HG03039 (cell line): ENCODE measurements around the gene F10.

Experiments
- ATAC-seq: cut with Tn5 transposase; IDR thresholded peaks from one replicate; pipeline ENCODE4 v1.9.1; 2021; ENCODE audit warnings: mild to moderate bottlenecking, moderate library complexity; ENCODE audit not compliant: unreplicated experiment

The F10 gene

DNA sequence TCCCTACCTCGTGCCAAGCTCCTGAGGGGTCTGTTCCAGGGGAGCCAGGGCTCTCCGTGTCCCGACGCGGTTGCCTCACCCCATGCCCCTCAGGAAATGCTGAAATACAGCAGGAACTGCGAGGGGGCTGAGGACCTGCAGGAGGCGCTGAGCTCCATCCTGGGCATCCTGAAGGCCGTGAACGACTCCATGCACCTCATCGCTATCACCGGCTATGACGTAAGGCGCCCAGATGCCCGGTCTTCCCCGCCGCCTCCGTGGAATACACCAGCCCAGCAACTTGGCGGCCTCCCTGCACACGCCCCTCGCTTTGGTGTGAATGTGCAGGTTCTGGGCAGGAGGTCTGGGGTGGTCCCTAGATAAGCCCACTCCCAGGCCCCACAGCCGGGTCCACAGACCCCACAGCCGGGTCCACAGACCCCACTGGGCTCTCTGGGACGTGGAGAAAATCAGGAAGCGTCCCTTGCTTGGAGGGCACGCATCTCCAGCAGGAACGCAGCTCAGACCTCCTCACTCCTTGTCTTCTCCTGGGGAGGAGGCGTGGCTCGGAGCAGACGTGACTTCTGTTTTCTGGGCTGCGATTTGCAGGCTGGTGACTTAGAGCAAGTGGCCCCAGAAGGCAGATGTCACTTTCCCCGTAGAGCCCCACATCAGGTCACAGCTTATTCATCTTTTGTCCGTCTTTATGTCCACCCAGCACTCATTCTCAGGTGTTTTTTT lies 36.4 kb upstream of the F10 start:
- ATAC-seq: no peak

DNA sequence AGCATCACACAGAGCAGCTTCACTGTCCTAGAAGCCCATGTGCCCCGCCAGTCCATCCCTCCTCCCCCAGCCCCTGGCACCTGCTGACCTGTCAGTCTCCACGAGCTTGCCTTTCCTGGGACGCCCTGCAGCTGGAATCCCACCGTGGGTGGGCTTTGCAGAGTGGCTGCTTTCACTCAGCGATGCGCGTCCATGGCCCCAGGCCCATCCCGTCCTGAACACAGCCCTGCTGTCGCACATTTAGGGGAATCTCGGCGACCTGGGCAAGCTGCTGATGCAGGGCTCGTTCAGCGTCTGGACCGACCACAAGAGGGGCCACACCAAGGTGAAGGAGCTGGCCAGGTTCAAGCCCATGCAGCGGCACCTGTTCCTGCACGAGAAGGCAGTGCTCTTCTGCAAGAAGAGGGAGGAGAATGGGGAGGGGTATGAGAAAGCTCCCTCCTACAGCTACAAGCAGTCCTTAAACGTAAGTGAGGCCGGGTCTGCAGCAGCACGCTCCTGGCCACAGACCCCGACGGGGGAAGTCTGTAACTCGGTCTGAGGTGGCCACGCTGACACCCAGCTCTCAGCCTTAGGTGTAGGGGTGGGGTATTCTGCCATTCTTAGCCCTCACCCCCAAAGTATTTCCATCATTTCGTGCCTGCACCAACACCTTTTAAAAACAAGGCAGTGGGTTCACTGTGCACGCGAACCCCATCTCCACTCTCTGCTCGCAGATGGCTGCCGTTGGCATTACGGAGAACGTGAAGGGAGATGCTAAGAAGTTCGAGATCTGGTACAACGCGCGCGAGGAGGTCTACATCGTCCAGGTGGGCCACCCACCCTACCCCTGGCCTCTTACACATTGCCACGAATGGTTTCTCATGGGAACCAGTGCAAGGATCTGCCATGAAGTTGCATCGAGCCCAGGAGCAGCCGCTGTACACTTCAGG lies 35.3 kb upstream of the F10 start:
- no peak for ATAC-seq

GRCh38 chr13:113087923-113088690 lies 34.5 kb upstream of the F10 start:
- ATAC-seq: no peak

- no peak for ATAC-seq
These were observed 33.9 kb upstream of the F10 start for GRCh38 chr13:113088691-113089020.

GRCh38 chr13:113089693-113090414 lies 32.7 kb upstream of the F10 start:
- ATAC-seq: no peak

GRCh38 chr13:113090415-113090770 lies 32.2 kb upstream of the F10 start:
- ATAC-seq: no peak

DNA sequence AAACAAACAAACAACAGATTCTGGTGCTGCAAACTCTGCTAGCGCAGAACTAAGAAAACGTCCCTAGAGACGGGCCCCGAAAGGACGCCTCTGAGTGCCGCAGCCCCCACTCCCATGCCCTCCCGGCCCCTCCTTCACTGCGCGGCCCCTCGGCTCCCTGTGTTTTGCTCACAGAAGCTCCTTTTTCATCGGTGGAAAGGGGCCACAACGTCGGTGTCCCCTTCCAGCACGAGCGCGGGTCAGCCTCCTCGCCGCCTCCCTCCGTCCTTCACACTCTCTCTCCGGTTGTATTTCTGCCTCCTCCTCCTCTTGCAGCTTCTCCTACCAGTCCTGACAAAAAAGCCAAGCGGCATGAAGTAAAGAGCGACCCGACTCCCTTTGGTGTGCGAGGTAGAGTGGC lies 31.8 kb upstream of the F10 start:
- no peak for ATAC-seq

DNA sequence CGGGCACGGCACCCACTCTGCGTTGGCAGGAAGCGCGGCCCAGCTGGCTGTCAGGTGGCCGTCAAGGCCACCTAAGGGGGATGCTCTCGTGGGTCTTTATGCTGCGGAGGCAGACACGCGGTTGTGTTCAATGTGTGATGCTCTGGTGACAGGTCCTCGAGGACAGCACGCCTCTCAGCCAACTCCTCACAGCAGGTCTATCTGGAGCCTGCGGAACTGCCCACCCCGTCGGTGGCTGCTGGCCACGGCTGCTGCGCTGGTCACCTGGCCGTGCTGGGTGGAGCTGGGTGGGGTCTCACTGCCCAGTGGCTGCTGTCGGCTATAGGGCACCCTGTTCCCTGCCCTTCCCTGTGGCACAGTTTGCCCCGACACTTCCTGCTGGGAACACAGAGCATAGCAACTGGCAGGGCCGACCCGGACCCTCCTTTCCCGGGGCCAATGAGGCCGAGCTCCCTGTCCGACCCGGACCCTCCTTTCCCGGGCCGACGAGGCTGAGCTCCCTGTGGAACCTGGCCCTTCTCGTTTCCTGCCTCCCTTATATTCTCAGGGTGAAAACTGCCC lies 31.3 kb upstream of the F10 start:
- no peak for ATAC-seq

GRCh38 chr13:113091891-113092775 lies 30.5 kb upstream of the F10 start:
- ATAC-seq: no peak

- ATAC-seq: no peak
These were observed 29.6 kb upstream of the F10 start for GRCh38 chr13:113092776-113093579.

- ATAC-seq: no peak
These were observed 28.8 kb upstream of the F10 start for GRCh38 chr13:113093580-113094409.

DNA sequence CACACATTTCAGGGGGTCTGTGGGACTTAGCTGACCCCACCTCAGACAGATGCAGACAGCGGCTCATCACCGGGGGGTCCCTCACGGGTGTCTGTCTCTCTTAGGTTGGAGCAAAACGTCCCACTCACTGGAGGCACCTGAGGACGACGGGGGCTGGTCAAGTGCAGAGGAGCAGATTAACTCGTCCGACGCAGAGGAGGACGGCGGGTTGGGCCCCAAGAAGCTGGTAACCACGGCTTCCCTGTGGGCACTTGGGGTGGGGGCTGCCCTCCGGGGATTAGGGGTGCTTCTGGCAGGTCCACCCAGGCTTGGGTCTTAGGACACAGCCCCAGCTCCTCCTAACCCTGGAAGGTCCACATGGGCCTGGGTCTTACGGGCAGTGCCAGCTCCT lies 28.2 kb upstream of the F10 start:
- ATAC-seq: no peak

- ATAC-seq: no peak
These were observed 27.2 kb upstream of the F10 start for GRCh38 chr13:113095146-113096051.

GRCh38 chr13:113096052-113096744 lies 26.4 kb upstream of the F10 start:
- ATAC-seq: no peak

DNA sequence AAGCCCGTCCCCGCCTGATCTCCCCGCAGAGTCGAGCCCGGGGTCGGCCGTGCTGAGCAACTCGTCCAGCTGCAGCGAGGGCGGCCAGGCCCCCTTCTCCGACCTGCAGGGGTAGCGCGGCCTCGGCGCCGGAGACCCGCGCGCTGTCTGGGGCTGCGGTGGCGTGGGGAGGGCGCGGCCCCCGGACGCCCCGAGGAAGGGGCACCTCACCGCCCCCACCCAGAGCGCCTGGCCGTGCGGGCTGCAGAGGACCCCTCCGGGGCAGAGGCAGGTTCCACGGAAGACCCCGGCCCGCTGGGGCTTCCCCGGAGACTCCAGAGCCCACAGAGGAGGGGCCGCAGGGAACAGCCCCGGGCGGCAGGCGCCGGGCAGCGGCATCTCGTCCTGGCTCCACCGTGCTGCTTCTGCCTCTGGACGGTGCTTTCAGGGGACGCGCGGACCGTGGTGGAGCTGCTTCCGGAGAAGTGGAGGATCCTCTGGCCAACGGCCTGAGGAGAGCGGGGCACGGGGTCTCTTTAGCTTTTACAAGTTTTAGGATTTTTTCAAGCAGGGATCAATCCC lies 25.8 kb upstream of the F10 start:
- ATAC-seq: no peak

DNA sequence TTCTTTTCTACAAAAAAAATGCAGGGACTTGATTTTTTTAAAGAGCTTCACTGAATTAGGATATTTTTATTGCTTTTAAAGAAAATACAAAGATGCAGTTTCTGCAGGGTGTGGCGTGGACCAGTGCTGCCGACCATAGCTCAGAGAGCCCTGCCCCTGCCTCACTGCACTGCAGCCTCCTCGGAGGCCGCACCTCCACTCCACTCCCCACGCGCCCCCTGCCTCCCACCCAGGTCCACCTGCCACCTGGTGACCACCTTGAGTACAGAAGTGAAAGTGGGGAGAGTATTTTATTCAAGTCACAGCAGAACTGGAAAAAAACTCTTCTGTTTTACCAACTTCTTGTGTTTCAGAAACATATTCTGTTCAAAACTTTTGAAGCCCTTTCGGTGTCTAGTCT lies 24.9 kb upstream of the F10 start:
- ATAC-seq: no peak
